Smooth muscle cell (in vitro differentiated cells): Measurements from ENCODE around the gene COPS9. TPM values are rescaled to one million over a fixed set of nuclear protein-coding genes. Genes with fewer than 3 reads are reported as not detected.
A peak's percentile ranks its signal among the peaks of the same experiment; 100 is the strongest.

Source experiments
- DNase-seq: peaks from one replicate; lab custom pipeline; 2025; ENCODE audit not compliant: unreplicated experiment; lab: John Stamatoyannopoulos, UW
- H2AFZ ChIP-seq: fragments of 200-600 bp; sonication (generic); 2 replicates; pipeline ENCODE4 v1.6.0; 2016; ENCODE audit warnings: antibody characterized with exemption, low read depth, mild to moderate bottlenecking
- H3F3A ChIP-seq: fragments of 200-600 bp; sonication (generic); 2 replicates; pipeline ENCODE4 v1.6.0; 2017; ENCODE audit warnings: antibody characterized with exemption, low read depth
- H3K27ac ChIP-seq: fragments of 200-600 bp; sonication (generic); 2 replicates; pipeline ENCODE4 v1.5.1; 2016; ENCODE audit warnings: low read depth, mild to moderate bottlenecking
- H3K27me3 ChIP-seq: fragments of 200-600 bp; sonication (generic); 2 replicates; pipeline ENCODE4 v1.6.1; 2016; ENCODE audit warnings: low read depth, mild to moderate bottlenecking
- H3K36me3 ChIP-seq: fragments of 200-600 bp; sonication (generic); 2 replicates; pipeline ENCODE4 v1.5.1; 2016; ENCODE audit warnings: low read depth
- H3K4me1 ChIP-seq: fragments of 200-600 bp; sonication (generic); 2 replicates; pipeline ENCODE4 v1.5.1; 2016; ENCODE audit warnings: low read depth
- H3K4me2 ChIP-seq: fragments of 200-600 bp; sonication (generic); 2 replicates; pipeline ENCODE4 v1.6.0; 2016; ENCODE audit warnings: mild to moderate bottlenecking
- H3K4me3 ChIP-seq: fragments of 200-600 bp; sonication (generic); 2 replicates; pipeline ENCODE4 v1.5.1; 2016; ENCODE audit warnings: mild to moderate bottlenecking
- H3K79me2 ChIP-seq: fragments of 200-600 bp; sonication (generic); 2 replicates; pipeline ENCODE4 v1.6.0; 2016; ENCODE audit warnings: low read depth, mild to moderate bottlenecking
- H3K9ac ChIP-seq: fragments of 200-600 bp; sonication (generic); 2 replicates; pipeline ENCODE4 v1.6.0; 2016; ENCODE audit warnings: low read depth
- H3K9me3 ChIP-seq: fragments of 200-600 bp; sonication (generic); replicated peaks from 2 replicates; pipeline ENCODE4 v1.5.1; 2016; ENCODE audit warnings: low read depth
- H4K20me1 ChIP-seq: fragments of 200-600 bp; sonication (generic); 2 replicates; pipeline ENCODE4 v1.6.0; 2016; ENCODE audit warnings: low read depth
- CTCF ChIP-seq: fragments of 200-600 bp; sonication (generic); IDR thresholded peaks from 2 replicates; pipeline ENCODE4 v1.5.1; 2017; ENCODE audit warnings: borderline replicate concordance, mild to moderate bottlenecking, antibody characterized with exemption; ENCODE audit not compliant: insufficient read depth, poor library complexity, severe bottlenecking
- WGBS: methylation state at CpG from one replicate; pipeline ENCODE4 v1.1.7; 2016; ENCODE audit warnings: low lambda C conversion rate; 5-methylcytosine and 5-hydroxymethylcytosine counted together
- polyA plus RNA-seq: library from polyadenylated mRNA; unstranded; fragments of >200 nt; fragmentation: Nextera tagmentation; extraction: Ambion mirVana; gene quantifications from 2 replicates; pipeline ENCODE4 v1.2.1, GENCODE V29; 2016
- total RNA-seq: library from RNA; depleted of rRNA; stranded (reverse); fragments of >200 nt; gene quantifications from 2 replicates; pipeline ENCODE4 v1.2.3, GENCODE V29; 2014

The COPS9 gene
- total and polyA plus RNA-seq, 2 experiments from 2014 or later = 157 to 296 TPM

GRCh38 chr2:240143801-240144648 is 7.9 kb upstream of the COPS9 start:
- Histone ChIP-seq H4K20me1 (no peaks in the 10 kb centered on the region), H3K27me3 (no peaks in the 10 kb centered on the region), H3K9ac (no peak overlapping the region), H3K4me3 (no peak overlapping the region), H3K36me3 (no peaks in the 10 kb centered on the region), H3F3A (no peaks in the 10 kb centered on the region), H3K4me1 (peaks cover 9% of the 10 kb centered on the region), H3K27ac (no peak overlapping the region), H3K79me2 (no peaks in the 10 kb centered on the region), H3K9me3 (no peaks in the 10 kb centered on the region), H3K4me2 (peak overlapping the region; percentile 78), H2AFZ (peak overlapping the region; percentile 29)
- DNase-seq = peak; percentile 57
- WGBS = 43% methylated on average over 35 of the region's 36 CpGs
- peak; percentile 92 for TF ChIP-seq CTCF

GRCh38 chr2:240143276-240143675 is 7.2 kb upstream of the COPS9 start:
- no peaks in the 10 kb centered on the region for H3K9me3 ChIP-seq
- no peak overlapping the region for H3K9ac ChIP-seq
- no peak overlapping the region for H3K4me3 ChIP-seq
- H2AFZ ChIP-seq = no peak overlapping the region
- H3K79me2 ChIP-seq = no peaks in the 10 kb centered on the region
- H4K20me1 ChIP-seq = no peaks in the 10 kb centered on the region
- WGBS = 70% methylated on average over 6 of the region's 6 CpGs
- TF ChIP-seq CTCF = no peak
- no peak for DNase-seq
- H3F3A ChIP-seq = no peaks in the 10 kb centered on the region
- peaks cover 9% of the 10 kb centered on the region for H3K4me1 ChIP-seq
- no peaks in the 10 kb centered on the region for H3K27me3 ChIP-seq
- H3K27ac ChIP-seq = no peak overlapping the region
- no peaks in the 10 kb centered on the region for H3K36me3 ChIP-seq
- H3K4me2 ChIP-seq = peak overlapping the region; percentile 78

DNA sequence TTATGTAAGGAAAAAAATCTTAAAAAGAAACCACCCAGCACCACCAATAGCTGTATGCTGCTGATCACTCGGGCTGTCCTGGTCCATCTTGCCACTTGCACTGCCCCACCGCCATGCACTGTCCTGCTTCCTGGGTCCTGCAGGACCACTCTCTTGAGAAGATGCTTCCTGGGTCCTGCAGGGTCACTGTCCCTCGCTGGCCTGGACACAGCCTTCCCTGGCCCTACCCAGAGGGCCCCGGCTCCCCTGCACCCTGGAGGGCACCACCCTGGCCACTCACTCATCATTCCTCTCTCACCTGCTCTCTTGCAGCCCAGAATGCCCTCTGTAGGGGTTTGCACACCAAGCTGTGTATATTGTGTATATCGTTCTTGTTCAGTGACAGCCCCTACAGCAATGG is 6.8 kb upstream of the COPS9 start:
- no peak overlapping the region for H3K9ac ChIP-seq
- H3K79me2 ChIP-seq = no peaks in the 10 kb centered on the region
- no peaks in the 10 kb centered on the region for H3F3A ChIP-seq
- no peaks in the 10 kb centered on the region for H3K36me3 ChIP-seq
- no peaks in the 10 kb centered on the region for H3K9me3 ChIP-seq
- WGBS = 91% methylated on average over 5 of the region's 5 CpGs
- H3K4me3 ChIP-seq = no peak overlapping the region
- peaks cover 9% of the 10 kb centered on the region for H3K4me1 ChIP-seq
- H3K27ac ChIP-seq = no peak overlapping the region
- H2AFZ ChIP-seq = no peak overlapping the region
- no peaks in the 10 kb centered on the region for H3K27me3 ChIP-seq
- no peak for DNase-seq
- no peak for TF ChIP-seq CTCF
- no peak overlapping the region for H3K4me2 ChIP-seq
- H4K20me1 ChIP-seq = no peaks in the 10 kb centered on the region

DNA sequence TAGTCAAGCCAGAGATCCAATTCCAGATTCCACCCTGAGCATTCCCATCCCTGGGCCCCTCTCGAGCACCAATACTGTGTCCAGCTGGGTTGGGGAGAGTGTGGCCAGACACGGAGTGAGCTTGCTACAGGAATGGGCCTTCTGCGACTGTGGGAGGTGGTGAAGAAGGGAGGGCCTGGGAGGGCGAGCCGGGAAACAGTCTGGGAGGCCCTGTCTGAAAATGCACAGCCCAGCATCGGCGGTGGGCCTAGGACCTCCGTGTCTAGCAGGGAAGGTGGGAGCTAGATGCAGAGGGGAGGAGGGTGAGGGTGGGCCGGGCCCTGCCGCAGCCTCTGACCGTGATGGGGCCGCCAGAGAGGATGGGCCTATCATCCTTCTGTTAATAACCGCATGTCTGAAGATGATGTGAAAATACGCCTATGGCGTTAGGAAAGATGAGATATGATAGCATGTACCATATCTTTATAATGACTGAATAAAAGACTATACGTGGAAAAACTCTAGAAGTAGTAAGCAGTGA is 6.2 kb upstream of the COPS9 start:
- H2AFZ ChIP-seq = no peak overlapping the region
- no peaks in the 10 kb centered on the region for H4K20me1 ChIP-seq
- DNase-seq = no peak
- H3K4me2 ChIP-seq = no peak overlapping the region
- no peaks in the 10 kb centered on the region for H3F3A ChIP-seq
- peaks cover 9% of the 10 kb centered on the region for H3K4me1 ChIP-seq
- no peaks in the 10 kb centered on the region for H3K36me3 ChIP-seq
- 92% methylated on average over 16 of the region's 16 CpGs for WGBS
- no peak overlapping the region for H3K9ac ChIP-seq
- no peak overlapping the region for H3K4me3 ChIP-seq
- H3K9me3 ChIP-seq = no peaks in the 10 kb centered on the region
- H3K27me3 ChIP-seq = no peaks in the 10 kb centered on the region
- H3K79me2 ChIP-seq = no peaks in the 10 kb centered on the region
- no peak for TF ChIP-seq CTCF
- no peak overlapping the region for H3K27ac ChIP-seq
